NK-92 treated with Interleukin-12 subunit alpha and Interleukin-12 subunit beta, amount 100 ng/mL, for 24 hours (cell line): ENCODE measurements around the gene FAHD2B.
"Not testable (repeated sequence)": the region's sequence is repeated elsewhere in the genome, so short reads cannot be mapped to it uniquely, and the experiment has no call there.

ENCODE experiments used
- DNase-seq: peaks from one replicate; lab custom pipeline; 2025; lab: John Stamatoyannopoulos, UW

Gene FAHD2B

GRCh38 chr2:97094772-97095611 is at the start of gene FAHD2B:
FAHD2B (minus strand) TSS chr2:97094882; CDS start chr2:97091706, 3,176 bp downstream.
- peak; percentile 72 for DNase-seq

GRCh38 chr2:97144016-97144415 is 49.3 kb upstream of the FAHD2B start:
- not testable (repeated sequence) for DNase-seq

GRCh38 chr2:97129090-97129489 is 34.4 kb upstream of the FAHD2B start:
- not testable (repeated sequence) for DNase-seq

GRCh38 chr2:97113882-97114255 is 19.2 kb upstream of the FAHD2B start:
- not testable (repeated sequence) for DNase-seq

GRCh38 chr2:97113050-97113881 is 18.6 kb upstream of the FAHD2B start, which contains the start of gene ANKRD36:
ANKRD36 (plus strand) TSS chr2:97113153; CDS start chr2:97113740, 587 bp downstream.
- not testable (repeated sequence) for DNase-seq

- not testable (repeated sequence) for DNase-seq
Measured at GRCh38 chr2:97112320-97113049, 17.8 kb upstream of the FAHD2B start.

- not testable (repeated sequence) for DNase-seq
Measured at GRCh38 chr2:97111246-97111645, 16.6 kb upstream of the FAHD2B start.

GRCh38 chr2:97106878-97107277 is 12.2 kb upstream of the FAHD2B start:
- not testable (repeated sequence) for DNase-seq

- DNase-seq, result not testable (repeated sequence)
Measured at GRCh38 chr2:97098786-97099372, 4.2 kb upstream of the FAHD2B start.

GRCh38 chr2:97095661-97096060 is 979 bp upstream of the FAHD2B start:
- no peak for DNase-seq

GRCh38 chr2:97093983-97094771 is 505 bp downstream of the FAHD2B start:
- not testable (repeated sequence) for DNase-seq

- not testable (repeated sequence) for DNase-seq
Measured at GRCh38 chr2:97092946-97093345, 1.7 kb downstream of the FAHD2B start.

GRCh38 chr2:97088706-97089105 is 6.0 kb downstream of the FAHD2B start:
- DNase-seq, result not testable (repeated sequence)

- DNase-seq, result not testable (repeated sequence)
Measured at GRCh38 chr2:97085093-97085492, 9.6 kb downstream of the FAHD2B start.

GRCh38 chr2:97083516-97083915 is 11.2 kb downstream of the FAHD2B start:
- DNase-seq, result not testable (repeated sequence)

GRCh38 chr2:97082206-97082605 is 12.5 kb downstream of the FAHD2B start:
- DNase-seq, result not testable (repeated sequence)

GRCh38 chr2:97080855-97081254 is 13.8 kb downstream of the FAHD2B start:
- not testable (repeated sequence) for DNase-seq

GRCh38 chr2:97077213-97077612 is 17.5 kb downstream of the FAHD2B start:
- not testable (repeated sequence) for DNase-seq

- not testable (repeated sequence) for DNase-seq
Measured at GRCh38 chr2:97070915-97071314, 23.8 kb downstream of the FAHD2B start.

GRCh38 chr2:97068722-97069121 is 26.0 kb downstream of the FAHD2B start:
- not testable (repeated sequence) for DNase-seq

GRCh38 chr2:97068074-97068473 is 26.6 kb downstream of the FAHD2B start:
- DNase-seq, result no peak
